Choroid plexus epithelial cell (primary cell): Measurements from ENCODE around the gene NAV1.

Experiments
- DNase-seq: peaks from one replicate; pipeline ENCODE4 v3.0.0-alpha.2; 2010; ENCODE audit warnings: low read depth
- H3K4me3 ChIP-seq: 2 replicates; pipeline ENCODE4 v1.5.1; 2011; ENCODE audit warnings: low read depth, mild to moderate bottlenecking, control low read depth, low read length, moderate library complexity
- TF ChIP-seq, protein P1 (sequence below): conservative IDR thresholded peaks from 2 replicates; pipeline ENCODE4 v1.5.1; 2011; ENCODE audit warnings: low read depth, mild to moderate bottlenecking, control low read depth, inconsistent platforms, low read length, moderate library complexity

NAV1 gene

DNA sequence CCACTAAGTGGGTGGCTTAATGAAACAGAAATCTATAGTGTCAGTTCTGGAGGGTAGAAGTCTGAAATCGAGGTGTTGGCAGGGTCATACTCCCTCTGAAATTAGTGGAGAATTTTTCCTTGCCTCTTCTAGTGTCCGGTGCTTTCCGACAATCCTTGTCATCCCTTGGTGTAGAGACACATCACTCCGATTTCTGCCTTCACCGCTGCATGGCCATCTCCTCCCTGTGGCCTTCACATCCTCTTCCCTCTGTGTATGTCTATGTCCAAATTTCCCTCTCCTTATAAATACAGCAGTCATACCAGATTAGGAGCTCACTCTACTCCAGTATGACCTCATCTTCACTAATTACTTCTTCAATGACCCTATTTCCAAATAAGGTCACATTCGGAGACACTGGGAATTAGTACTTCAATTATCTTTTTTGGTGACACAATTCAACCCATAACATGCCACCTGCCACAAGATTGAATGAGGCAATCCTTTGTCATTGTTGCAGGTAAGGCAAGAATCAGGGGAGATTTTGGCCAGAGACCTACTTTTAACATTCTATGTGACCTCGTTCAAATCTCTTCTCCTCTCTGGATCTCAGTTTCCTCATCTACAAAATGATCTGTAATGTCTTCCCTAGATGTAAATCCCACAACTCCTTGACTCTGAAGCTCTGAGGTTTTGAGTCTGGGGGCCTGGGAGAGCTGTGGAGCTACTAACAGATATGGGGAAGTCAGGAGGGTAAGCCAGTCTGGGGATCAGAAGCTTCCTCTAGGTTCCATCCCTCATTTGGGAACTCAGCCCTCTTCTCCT lies 16.1 kb downstream of the NAV1 start:
- TF ChIP-seq, protein P1, sequence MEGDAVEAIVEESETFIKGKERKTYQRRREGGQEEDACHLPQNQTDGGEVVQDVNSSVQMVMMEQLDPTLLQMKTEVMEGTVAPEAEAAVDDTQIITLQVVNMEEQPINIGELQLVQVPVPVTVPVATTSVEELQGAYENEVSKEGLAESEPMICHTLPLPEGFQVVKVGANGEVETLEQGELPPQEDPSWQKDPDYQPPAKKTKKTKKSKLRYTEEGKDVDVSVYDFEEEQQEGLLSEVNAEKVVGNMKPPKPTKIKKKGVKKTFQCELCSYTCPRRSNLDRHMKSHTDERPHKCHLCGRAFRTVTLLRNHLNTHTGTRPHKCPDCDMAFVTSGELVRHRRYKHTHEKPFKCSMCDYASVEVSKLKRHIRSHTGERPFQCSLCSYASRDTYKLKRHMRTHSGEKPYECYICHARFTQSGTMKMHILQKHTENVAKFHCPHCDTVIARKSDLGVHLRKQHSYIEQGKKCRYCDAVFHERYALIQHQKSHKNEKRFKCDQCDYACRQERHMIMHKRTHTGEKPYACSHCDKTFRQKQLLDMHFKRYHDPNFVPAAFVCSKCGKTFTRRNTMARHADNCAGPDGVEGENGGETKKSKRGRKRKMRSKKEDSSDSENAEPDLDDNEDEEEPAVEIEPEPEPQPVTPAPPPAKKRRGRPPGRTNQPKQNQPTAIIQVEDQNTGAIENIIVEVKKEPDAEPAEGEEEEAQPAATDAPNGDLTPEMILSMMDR, result no peak
- DNase-seq, result no peak
- no peak overlapping the region for H3K4me3 ChIP-seq

DNA sequence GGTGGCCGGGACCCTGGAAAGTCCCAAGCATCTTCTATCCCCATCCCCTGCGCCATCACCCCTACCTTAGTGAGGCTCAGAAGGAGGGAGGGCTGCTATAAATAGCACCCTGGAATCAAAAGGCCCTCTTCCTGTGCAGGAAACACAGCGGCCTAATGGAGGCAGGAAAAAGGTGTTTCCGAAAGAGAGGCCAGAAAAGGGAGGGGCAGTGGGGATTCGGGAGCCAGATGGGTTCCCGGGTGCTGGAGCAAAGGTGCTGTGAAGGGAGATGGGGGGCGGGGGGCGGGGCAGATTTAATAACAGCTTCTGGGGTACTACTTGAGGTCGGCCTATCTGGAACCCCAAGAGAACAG lies 16.6 kb downstream of the NAV1 start:
- TF ChIP-seq, protein P1, result no peak
- DNase-seq, result no peak
- H3K4me3 ChIP-seq, result no peak overlapping the region

DNA sequence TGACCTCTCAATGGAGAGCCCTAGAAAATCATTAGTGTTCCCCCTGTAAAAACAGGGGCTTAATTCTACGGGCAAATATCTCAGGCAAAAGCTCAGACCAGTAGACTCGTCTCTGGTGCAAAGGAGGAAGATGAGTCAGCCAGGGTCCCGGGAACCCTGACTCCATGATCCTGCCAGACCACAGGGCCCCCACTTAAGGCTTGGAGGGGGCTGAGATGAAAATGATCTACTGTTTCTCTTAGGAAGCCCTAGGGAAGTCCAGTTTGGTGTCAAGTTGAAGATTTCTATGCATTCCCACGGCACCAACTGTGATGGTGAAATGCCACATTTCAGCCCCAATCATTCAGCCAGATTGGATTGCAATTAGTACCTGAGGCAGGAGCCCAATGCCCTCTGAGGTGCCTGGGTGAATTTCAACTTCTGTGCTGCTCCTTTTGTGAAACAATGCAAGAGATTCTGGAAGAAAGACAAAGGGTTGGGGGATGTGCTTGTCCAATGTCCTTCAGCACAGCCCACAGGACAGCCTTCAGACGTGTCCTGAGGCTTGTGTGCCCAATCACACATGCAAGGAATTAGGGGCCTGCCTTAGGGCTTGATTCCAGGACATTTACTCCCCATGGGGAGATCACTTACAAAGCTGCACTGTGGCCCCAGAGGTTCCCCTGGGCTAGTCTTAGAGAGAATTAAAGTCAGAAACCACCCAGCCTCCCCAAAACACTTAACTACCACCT lies 18.1 kb downstream of the NAV1 start:
- H3K4me3 ChIP-seq, result no peak overlapping the region

DNA sequence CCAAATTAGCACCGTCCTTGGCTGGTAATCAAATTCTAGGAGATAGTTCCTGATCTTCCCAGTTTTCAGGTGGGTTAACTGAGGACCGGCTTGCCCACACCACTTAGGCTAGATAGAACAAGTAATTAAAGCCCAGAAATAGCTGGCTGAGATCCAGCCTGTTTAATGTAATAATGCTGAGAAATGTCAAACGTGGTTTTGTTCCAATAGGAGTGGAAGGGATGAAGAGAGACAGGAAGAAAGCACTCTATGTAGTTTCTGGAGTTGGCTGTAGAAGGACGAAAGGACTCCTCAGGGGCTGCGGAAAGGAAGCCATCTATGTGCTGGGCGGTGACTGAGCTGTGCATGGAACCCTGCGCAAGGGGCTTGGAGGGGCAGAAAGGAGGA lies 18.6 kb downstream of the NAV1 start:
- TF ChIP-seq, protein P1, result no peak
- H3K4me3 ChIP-seq, result no peak overlapping the region
- DNase-seq, result no peak

More for the DNA sequence above, 18.1 kb downstream of the NAV1 start:
- DNase-seq, result peak; percentile 81
- TF ChIP-seq, protein P1, result no peak

DNA sequence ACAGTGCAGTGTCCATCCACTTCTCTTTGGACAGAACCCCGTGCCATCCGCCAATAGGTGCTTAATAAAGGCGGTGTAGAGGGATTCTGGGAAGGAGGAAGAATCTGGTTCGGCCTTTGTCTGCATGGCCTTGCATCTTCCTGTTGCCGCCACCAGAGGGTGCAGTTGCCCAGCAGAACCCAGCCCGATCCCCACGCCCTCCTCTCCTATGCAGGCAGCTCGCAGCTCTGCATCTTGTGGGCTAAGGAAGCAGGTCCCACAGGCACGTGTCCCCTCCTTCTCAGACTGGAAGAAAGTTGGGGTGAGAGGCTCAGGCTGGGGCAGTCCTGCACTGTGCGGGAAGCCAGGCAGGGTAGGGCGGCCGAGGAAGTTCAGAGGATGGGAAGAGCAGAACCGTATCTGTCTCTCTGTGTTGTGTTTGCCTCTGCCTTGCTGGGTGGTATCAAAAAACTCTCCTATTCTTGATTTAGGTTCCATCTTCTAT lies 20.8 kb downstream of the NAV1 start:
- TF ChIP-seq, protein P1, result peak; percentile 96
- no peak overlapping the region for H3K4me3 ChIP-seq
- peak; percentile 90 for DNase-seq

DNA sequence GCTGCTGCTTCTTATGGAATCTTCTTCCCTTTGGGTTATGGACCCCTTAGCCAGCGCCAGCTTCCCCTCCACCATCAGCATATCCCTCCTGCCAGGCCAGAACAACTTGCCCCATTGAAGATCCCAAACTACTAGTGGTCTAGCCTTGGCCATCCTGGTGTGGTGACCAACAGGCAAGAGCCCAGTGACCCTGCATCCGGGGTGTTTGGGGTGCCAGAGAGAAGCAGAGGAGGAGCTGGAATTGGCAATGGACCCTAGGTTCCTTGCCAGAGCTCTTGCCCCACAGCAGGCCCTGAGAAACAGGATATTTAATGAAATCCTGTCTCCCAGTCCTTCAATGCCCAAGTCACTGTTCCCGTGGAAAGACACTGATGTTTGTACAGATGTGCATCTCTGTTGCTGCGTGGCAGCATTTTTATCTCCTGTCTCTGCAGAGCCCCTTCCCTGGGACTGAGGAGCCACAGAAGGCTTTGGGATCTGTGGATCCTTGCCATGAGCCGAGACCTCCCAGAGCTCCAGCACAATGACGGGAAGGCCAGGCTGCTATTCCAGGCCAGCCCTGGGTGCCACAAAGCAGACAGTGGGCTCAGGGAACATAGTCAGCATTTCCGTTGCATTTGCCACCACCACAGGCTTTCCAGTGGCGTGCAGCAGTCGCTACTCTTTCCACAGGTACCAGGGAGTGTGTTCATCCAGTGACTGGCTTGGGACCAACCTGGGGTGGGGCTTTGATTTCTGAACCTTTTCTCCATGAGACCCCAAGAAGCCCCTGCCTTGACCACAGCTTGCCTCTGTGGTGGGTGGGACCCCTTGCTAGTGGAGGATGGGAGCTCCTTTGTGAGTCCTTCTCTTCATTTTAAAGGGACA lies 21.6 kb downstream of the NAV1 start:
- TF ChIP-seq, protein P1, result no peak
- DNase-seq, result no peak
- no peak overlapping the region for H3K4me3 ChIP-seq
